GM12878 (cell line): ENCODE measurements around the gene SNX13.

Experiments used
- POLR2AphosphoS5 ChIP-seq: IDR thresholded peaks from 2 replicates; pipeline ENCODE4 v1.6.1; 2011; ENCODE audit warnings: mild to moderate bottlenecking, low read length, inconsistent platforms
- RELA ChIP-seq: fragments of 450-650 bp; IDR thresholded peaks from 2 replicates; pipeline ENCODE4 v1.8.0; 2014; ENCODE audit warnings: borderline replicate concordance; ENCODE audit not compliant: partially characterized antibody
- TCF12 ChIP-seq: IDR thresholded peaks from 2 replicates; pipeline ENCODE4 v1.6.1; 2011; ENCODE audit warnings: low read depth, mild to moderate bottlenecking, low read length
- ZNF207 ChIP-seq: fragments of 450-650 bp; IDR thresholded peaks from 2 replicates; pipeline ENCODE4 v1.6.1; 2014; ENCODE audit warnings: antibody characterized with exemption, mild to moderate bottlenecking, borderline replicate concordance
- TF ChIP-seq, protein P1 (sequence below): fragments of 450-650 bp; IDR thresholded peaks from 2 replicates; pipeline ENCODE4 v1.6.1; 2017; ENCODE audit warnings: mild to moderate bottlenecking

DNA sequence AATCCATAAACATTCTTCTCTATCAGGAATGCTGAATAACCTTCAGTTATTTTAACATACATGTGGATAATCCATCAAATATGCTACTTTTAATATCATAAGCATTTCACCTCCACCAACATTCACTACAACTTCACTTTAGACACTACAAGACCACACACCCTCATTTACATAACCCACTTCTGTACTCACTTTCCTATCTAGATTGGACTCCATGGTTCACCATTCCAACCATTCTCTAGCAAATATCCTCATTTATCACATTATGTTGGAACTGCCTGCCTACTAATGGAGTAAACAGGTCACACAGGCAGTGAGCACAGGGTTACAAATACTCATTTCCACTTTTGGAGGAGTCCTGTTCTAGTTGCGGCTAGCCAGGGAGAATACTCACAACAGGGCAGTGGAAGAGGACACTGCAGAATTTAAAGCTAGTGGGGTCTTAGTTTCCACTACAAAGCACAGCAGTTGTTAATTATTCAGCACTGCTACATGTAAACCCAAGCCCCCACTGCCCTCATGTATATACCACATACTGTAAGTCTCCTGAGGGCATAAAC is 18.4 kb downstream of the SNX13 start:
- TF ChIP-seq TCF12 (no peak), RELA (no peak), ZNF207 (no peak), POLR2AphosphoS5 (no peak)
- TF ChIP-seq, protein P1, sequence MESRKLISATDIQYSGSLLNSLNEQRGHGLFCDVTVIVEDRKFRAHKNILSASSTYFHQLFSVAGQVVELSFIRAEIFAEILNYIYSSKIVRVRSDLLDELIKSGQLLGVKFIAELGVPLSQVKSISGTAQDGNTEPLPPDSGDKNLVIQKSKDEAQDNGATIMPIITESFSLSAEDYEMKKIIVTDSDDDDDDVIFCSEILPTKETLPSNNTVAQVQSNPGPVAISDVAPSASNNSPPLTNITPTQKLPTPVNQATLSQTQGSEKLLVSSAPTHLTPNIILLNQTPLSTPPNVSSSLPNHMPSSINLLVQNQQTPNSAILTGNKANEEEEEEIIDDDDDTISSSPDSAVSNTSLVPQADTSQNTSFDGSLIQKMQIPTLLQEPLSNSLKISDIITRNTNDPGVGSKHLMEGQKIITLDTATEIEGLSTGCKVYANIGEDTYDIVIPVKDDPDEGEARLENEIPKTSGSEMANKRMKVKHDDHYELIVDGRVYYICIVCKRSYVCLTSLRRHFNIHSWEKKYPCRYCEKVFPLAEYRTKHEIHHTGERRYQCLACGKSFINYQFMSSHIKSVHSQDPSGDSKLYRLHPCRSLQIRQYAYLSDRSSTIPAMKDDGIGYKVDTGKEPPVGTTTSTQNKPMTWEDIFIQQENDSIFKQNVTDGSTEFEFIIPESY = no peak
